ELF-1 (cell line): Measurements from ENCODE around the gene SSMEM1.
"Not testable (repeated sequence)": the region's sequence is repeated elsewhere in the genome, so short reads cannot be mapped to it uniquely, and the experiment has no call there.

Experiments
- DNase-seq: peaks from one replicate; pipeline ENCODE4 v3.0.0-alpha.2; 2016; ENCODE audit warnings: low read depth, low spot score

SSMEM1 gene, protein sequence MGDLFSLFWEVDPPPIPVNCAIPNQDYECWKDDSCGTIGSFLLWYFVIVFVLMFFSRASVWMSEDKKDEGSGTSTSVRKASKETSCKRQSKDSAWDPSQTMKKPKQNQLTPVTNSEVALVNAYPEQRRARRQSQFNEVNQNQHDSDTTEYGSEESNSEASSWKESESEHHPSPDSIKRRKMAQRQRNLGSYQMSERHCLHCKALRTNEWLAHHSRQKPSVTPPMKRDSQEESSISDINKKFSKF

DNA sequence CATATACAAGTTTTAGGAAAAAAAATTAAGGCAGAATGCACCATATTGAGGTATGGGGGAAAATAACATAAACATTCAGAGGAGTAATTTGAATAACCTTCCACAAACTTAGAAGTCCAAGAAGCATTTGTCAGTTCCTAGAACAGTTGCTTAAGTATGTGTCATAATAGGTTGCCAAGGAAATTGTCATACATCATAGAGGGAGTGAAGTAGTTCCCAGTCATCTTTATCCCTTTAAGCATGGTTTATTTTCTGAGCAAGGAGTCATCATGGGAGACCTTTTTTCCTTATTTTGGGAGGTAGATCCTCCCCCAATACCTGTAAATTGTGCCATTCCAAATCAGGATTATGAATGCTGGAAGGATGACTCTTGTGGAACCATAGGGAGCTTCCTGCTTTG lies at the start of gene SSMEM1:
Gene SSMEM1 (plus strand): TSS at position 219 of the 400 bp plus-strand sequence. CDS start 51 bp downstream, at position 270.
- no peak for DNase-seq

DNA sequence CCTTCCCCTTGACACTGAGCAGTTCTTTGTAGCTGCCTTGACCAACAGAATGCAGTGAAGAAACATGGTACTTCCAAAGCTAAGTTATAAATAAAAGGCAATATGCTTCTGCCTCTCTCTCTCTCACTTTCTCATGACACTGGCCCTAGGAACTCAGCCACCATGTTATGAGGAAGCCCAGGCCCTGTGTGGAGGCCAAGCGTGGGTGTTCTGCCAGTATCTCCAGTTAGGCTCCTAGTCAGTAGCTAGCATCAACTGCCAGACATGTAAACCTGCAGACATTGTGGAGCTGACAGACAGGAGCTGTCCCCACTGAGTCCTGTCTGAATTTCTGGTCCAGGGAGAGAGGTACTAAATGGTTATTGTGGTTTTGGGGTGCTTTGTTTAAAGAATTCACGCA lies 47.6 kb upstream of the SSMEM1 start:
- DNase-seq = no peak

DNA sequence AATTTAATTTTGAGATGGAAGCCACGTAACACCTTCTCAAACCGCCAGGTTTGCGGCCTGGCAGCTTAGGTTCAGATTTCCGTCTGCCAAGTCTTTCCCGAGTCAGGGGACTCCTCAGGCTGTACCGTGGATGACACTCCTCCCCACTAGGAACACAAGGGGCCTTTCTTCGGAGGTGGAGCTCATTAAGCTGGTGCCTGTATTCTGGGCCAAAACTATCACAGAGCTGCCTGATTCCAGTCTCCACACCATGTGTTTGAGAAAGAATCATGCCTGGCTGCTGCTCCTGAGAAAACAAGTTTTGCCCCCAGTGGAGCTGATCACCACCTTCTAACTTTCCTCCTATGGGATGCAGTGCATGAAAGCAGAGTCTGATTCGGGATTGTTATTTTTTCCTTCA lies 47.2 kb upstream of the SSMEM1 start:
- no peak for DNase-seq

DNA sequence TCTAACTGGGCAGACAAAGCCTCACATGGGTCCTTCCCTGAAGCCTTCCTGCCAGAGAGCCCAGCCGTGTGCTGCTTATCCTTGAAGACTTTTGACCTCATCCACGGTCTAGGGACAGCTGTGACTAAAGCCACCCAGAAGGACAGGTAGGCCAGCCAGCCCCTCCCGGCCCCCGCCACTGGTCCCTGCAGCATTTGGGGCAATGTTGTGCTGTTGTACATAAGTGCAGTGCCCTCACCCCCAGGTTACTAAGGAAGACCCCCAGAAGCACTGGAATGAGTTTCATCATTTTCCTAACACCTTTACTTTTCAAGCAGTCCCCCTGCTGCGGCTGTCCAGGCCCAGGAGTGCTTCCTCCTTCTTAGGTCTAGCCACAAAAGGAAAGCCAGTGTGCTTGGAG lies 45.5 kb upstream of the SSMEM1 start:
- DNase-seq = no peak

DNA sequence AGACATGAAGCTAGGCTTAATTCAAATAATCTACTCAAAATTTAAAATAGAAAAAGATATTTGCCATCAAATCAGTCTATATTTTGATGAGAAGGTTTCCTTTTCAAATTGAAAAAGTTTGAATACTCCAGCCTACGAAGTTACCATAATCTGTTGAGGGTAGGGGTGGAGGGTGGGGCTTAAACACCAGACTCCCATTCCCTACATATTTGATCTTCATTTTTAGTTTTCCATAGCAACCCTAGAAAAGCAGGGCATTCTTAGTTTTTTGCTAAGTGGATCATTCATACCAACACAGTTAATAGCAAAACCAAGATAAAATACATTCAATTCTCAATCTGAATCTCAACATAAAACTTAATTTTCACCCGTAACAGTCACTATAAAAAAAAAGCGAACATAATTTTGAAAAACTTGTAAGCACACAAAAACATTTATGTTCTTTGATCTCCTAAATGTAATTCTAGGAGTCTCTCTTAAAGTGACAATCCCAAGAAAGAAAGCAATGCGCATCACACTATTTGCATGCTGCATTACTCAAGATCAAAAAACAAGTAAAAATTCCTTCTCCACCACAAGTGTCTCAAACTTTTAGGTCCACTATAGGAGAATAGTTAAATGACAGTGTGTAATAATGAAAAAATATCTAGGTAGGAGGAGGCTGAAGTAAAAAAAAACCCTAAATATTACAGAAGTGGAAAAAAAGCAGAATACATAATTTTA lies 33.3 kb upstream of the SSMEM1 start:
- DNase-seq = no peak

DNA sequence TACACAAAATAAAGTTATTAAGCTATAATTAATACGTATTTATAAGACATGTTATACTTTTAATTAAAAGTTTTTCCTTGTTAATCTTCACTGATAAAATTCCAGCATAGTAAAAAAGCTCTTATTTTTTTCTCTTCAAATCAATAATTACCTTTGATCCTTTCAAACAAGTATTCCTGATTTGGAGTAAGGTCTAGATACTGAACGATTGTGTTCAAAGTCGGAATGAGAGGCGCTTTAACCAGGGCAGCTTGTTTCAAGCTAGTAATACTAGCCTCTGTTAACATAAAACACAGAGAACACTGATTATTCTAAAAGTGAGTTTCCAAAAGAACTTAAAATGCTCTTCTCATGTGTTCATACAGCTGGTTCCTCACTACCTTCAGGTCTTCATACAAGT lies 29.4 kb upstream of the SSMEM1 start:
- no peak for DNase-seq

DNA sequence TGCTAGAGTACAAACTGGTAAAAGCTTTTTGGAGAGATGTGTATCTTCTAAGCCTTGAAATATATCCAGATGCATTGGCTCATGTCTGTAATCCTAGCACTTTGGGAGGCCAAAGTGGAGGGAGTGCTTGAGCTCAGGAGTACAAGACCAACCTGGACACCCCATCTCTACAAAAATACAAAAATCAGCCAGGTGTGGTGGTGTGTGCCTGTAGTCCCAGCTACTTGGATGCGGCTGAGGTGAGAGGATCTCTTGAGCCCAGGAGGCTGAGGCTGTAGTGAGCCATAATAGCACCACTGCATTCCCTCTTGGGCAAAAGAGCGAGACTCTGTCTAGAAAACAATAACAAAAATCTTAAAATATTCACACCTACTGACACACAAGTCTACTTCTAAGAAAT lies 28.0 kb upstream of the SSMEM1 start:
- DNase-seq = no peak

DNA sequence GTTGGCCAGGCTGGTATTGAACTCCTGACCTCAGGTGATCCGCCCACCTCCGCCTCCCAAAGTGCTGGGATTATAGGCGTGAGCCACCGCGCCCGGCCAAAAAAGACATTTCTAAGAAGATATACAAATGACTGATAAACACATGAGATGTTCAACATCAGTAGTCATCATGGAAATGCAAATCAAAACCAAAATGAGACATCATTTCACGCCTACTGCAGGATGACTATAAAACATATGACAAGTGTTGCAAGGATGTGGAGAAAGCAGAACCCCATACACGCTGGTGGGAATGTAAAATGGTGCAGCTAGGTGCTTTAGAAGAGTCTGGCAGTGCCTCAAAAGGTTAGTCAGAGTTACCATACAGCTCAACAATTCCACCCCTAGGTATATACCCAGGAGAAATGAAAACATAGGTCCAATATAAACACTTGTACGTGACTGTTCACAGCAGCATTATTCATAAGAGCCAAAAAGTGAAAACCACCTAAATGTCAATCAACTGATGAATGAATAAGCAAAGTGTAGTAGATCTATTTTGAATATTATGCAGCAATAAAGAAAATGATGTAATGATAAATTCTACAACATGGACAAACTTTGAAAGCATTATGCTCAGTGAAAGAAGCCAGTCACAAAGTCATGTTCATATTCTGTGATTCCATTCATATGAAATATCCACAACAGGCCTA lies 26.9 kb upstream of the SSMEM1 start:
- no peak for DNase-seq

DNA sequence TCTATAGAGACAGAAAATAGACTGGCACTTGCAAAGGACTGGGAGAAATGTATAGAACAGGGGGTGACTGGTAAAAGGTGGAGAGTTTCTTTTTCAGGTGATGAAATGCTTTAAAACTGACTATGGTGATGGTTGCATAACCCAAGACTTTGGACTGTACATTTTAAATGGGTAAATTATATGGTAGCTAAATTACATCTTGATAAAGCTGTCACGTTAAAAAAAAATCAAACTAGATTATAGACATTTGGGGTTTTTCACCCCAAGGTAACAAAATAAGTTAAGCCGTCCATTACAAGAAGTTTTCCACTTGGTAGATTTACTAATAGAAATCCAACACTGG lies 26.4 kb upstream of the SSMEM1 start:
- no peak for DNase-seq

DNA sequence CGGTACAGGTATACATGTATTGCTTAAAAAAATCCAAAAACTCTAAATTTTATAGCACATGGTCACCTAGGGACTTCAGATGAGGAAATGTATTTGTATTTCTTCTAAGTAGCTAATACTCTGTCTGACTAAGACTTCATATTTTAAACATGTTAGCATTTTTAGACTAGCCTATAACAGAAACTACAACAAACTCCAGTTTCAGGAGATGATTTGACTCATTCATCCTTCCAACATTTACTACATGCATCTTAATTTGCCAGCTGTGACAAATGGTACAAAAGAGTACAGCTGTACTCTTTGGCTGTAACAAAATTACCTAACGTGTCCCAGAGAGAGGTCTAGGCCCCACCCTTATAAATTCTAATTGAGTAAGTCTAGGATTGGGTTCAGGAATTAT lies 24.7 kb upstream of the SSMEM1 start:
- no peak for DNase-seq

DNA sequence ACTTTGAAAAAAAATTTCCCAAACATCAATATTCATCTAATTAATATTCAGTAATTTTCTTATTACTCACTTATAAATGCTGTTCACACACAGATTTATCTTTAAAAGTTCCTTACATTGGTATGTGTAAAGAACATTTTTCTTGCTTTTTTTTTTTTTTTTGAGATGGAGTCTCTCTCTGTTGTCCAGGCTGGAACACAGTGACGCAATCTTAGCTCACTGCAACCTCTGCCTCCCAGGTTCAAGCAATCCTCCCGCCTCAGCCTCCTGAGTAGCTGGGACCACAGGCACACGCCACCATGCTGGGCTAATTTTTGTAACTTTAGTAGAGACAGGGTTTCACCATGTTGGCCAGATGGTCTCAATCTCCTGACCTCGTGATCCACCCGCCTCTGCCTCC lies 23.3 kb upstream of the SSMEM1 start:
- not testable (repeated sequence) for DNase-seq

DNA sequence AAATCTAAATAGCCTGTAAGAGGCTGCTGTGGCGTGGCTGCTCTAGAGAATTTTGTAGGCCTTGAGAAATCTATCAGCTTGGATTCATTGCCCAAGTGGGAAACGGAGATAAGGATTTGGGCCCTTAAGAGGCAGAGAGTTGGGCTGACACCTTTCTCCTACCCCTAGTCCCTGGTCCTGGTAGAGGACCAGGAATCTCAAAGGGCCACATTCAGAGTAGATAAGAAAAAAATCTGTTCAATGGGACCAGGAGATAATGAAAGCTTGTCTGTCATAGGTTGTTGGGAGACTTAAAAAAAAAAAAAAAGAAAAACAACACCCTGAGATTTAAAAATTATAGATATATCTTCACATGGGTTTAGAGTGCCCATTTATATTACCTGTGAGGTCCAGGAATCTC lies 20.3 kb upstream of the SSMEM1 start:
- no peak for DNase-seq

DNA sequence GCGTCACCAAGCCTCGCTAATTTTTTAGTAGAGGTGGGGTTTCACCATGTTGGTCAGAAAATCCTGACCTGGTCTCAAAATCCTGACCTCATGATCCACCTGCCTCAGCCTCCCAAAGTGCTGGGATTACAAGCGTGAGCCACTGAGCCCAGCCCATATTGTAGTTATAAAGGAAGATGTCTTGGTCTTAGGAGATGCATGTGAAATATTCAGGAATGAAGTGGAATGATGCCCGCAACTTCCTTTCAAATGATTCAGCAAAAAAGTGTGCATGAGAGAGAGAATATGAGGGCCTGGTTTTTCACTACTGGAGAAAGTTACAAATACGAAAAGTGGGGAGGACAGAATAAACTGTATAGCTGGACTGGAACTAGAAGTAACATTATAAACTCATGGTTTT lies 18.3 kb upstream of the SSMEM1 start:
- DNase-seq = no peak

DNA sequence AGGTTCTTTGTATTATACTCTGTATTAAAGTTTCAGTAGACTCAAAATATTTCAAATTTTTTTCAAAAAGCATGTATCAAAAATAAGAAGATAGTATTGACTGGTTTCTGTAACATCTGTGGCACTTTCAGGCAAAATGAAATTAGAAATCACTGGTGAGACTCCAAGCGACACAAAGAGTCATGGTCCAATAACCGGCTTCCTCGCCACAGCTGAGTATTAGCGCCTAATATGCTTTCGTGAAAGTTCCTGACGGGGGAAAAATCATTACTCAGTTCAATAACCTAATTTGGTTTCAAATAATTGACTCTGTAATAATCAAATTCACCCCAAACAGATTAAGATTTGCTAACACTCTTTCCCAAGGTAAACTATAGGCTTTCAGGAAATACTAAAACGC lies 15.9 kb upstream of the SSMEM1 start:
- DNase-seq = no peak

DNA sequence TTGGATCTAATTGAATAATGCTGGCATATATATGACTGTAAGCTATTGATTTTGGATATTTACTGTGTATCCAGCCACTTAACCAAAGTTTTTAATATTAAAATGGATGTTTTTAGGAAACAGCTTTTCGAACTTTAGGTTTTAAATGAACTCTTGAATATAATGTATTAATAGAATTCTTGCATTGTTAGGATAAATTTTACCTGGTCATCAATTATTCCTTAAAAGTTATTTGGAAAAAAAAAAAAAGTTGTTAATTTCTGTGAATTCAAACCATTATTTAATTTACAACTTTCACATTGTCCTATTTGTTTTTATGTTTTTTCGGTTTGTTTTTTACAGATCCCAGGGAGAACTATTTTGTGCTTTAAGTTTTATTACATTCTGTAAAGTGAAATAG lies 12.3 kb upstream of the SSMEM1 start:
- DNase-seq = no peak

DNA sequence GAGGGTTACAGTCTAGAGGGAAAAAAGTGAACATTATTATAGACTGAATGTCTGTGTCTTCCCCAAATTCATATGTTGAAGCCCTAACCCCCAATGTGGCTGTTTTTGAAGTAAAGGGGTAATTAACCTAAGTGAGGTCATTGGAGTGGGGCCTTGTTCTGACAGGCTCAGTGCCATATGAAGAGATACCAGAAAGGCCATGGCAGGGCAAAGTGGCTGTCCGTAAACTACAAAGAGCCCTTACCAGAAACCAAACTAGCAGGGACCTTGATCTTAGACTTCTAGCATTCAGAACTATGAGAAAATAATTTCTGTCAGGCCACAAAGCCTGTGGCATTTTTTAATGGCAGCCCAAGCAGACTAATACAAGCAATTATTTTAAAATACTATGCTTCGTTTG lies 11.2 kb upstream of the SSMEM1 start:
- DNase-seq = no peak

DNA sequence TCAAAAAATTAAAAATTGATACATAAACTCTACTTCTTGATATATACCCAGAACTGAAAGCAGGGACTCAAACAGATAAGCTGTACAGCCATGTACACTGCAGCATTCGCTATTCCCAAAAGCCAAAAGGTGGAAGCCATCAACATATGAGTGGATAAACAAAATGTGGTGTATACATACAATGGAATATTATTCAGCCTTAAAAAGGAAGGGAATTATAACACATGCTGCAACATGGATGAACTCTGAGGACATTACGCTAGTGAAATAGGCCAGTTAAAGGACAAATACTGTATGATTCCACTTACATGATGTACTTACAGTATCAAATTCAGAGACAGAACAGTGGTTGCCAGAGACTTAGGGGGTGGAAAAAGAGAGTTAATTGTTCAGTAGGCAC lies 10.6 kb upstream of the SSMEM1 start:
- DNase-seq = no peak

DNA sequence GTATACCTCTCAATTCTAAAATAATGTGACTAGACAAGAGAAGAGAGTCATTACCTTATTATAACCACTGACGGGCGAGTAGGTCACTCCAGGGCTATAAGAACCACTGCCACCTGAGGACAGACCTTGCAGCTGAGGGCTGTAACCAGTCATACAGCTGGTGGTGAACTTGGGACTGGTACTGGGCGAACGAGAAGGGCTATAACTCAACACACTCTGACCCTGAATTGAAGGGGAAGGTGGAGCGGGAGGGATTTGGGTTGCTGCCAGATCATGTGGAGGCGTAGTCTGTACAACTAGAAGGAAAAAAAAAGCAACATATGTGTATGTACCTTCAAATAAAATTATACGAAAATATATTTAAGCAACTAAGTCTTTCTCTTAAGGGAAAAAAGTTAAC lies 5.9 kb upstream of the SSMEM1 start:
- no peak for DNase-seq

DNA sequence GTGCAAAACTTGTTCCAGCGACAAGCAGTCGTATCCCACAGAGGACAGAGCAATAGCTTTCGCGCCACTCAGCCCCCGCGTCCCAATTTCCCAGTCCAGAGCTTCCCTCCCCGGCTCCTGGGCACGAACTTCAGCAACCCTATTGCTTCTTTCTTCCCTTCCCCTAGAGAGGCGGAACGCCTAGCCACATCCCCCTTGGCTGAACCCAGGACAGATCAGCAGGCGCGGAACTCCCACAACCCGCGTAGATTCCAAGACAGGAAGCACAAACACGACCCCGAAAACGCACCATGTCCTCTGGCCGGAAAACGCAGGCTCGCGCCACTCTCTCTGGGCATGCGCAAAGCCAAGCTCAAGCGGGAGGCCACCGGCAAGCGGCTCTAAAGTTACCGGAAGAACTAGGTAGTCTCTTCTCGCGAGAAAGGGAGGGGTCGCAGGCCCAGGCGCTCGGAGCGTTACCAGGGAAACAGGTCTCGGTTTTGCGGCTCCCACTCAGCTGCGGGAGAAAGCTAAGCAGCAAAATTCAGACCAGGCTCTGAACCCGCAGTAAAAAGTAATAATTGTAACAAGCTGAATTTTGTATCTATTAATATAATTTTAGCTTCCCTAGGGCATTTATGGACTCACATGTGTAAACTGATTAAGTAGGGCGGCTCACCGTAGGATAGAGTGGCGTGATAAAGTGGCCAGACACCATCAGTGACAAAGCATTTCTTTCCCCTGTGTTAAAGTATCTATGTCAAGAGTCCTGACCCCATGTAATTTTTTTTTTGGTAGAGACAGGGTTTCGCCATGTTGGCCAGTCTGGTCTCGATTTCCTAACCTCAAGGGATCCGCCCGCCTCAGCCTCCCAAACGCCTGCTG lies 2.3 kb upstream of the SSMEM1 start, which contains the start of gene TMEM209:
Gene TMEM209 (minus strand): TSS at position 323 of the 864 bp plus-strand sequence. CDS start 31 bp downstream, at position 292.
- peak; percentile 99 for DNase-seq

DNA sequence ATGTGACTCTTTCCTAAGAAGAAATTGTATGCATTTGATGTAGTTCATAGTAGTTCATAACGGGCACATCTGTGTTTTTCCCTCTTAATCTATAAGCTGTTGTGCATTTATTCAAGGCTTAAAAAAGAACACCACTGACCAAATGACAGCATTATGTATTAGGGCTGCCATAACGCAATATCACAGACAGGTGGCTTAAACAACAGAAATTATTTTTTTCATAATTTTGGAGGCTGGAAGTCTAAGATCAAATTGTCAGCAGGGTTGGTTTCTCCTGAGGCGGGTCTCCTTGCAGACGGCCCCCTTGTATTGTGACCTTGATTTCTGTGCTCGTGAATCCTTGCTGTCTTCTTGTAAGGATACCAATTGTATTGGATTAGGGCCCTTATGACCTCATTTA lies 627 bp upstream of the SSMEM1 start:
- DNase-seq = no peak

DNA sequence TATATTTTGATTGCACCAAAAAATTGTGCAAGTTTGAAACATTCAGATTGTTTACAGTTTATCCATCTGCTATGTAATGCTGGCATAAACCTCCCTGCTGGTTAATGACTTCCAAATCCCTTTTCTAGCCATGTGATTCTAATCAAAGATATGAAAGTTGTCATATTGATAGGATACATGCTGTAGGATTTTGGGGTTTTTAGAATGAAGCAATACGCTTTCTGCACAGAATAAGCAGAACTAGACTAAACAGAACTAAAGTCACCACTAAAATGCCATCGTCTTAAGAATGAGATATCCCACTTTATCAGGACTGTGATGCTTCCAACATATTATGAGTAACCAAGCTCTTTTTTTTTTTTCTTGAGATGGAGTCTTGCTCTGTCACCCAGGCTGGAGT lies 856 bp downstream of the SSMEM1 start:
- no peak for DNase-seq
